Gastroesophageal sphincter (tissue), 3 donors: ENCODE results near the gene ABHD1.

ENCODE experiments used
- CTCF ChIP-seq, 4 experiments: fragments of 200-600 bp in 2 of 4; fragments of 450-650 bp in 2 of 4; sonication (generic) in 1 of 4; IDR thresholded peaks; one replicate each; pipeline ENCODE4 v1.5.1; 2017 to 2019; ENCODE audit warnings: antibody characterized with exemption in 4 of 4, mild to moderate bottlenecking in 2 of 4, moderate library complexity in 2 of 4
- POLR2A ChIP-seq, 2 donors: fragments of 450-650 bp; IDR thresholded peaks; one replicate each; pipeline ENCODE4 v1.6.1; 2017; ENCODE audit warnings: antibody characterized with exemption in 2 of 2, mild to moderate bottlenecking in 2 of 2, moderate library complexity in 1 of 2
- POLR2AphosphoS5 ChIP-seq: sonication (generic); formaldehyde crosslinking; IDR thresholded peaks from one replicate; pipeline ENCODE4 v1.6.1; 2017; ENCODE audit warnings: antibody characterized with exemption

- TF ChIP-seq CTCF (IDR thresholded peaks at IDR 0.05) (no peak), POLR2AphosphoS5 (peak; percentile 92), POLR2A (IDR thresholded peaks at IDR 0.05) (peak; percentile 87 to 90)
Observed at GRCh38 chr2:27133905-27134780, 10.5 kb downstream of the ABHD1 start, which contains the start of gene PREB.
